Measurements from ENCODE around the gene BTG3.

The BTG3 gene

GRCh38 chr21:17612023-17612564 is 607 bp downstream of the BTG3 start:
- no peak for TF ChIP-seq CTCF (IDR thresholded peaks at IDR 0.05; ENCODE audit: low read depth, low read length)
- peak overlapping the region; percentile 93 for H3K4me3 ChIP-seq (ENCODE audit: low read depth, low read length)

- peak overlapping the region; percentile 93 for H3K4me3 ChIP-seq (ENCODE audit: low read depth, low read length)
- TF ChIP-seq CTCF (IDR thresholded peaks at IDR 0.05; ENCODE audit: low read depth, low read length), result no peak
Measured at GRCh38 chr21:17611414-17612022, 1.2 kb downstream of the BTG3 start.

GRCh38 chr21:17610911-17611310 is 1.8 kb downstream of the BTG3 start:
- peak overlapping the region; percentile 93 for H3K4me3 ChIP-seq (ENCODE audit: low read depth, low read length)
- TF ChIP-seq CTCF (IDR thresholded peaks at IDR 0.05; ENCODE audit: low read depth, low read length), result no peak

- TF ChIP-seq CTCF (IDR thresholded peaks at IDR 0.05; ENCODE audit: low read depth, low read length), result no peak
- no peak overlapping the region for H3K4me3 ChIP-seq (ENCODE audit: low read depth, low read length)
Measured at GRCh38 chr21:17609681-17610080, 3.0 kb downstream of the BTG3 start.

- TF ChIP-seq CTCF (IDR thresholded peaks at IDR 0.05; ENCODE audit: low read depth, low read length), result no peak
- no peak overlapping the region for H3K4me3 ChIP-seq (ENCODE audit: low read depth, low read length)
Measured at GRCh38 chr21:17607684-17608083, 5.0 kb downstream of the BTG3 start.

GRCh38 chr21:17602874-17603273 is 9.8 kb downstream of the BTG3 start:
- H3K4me3 ChIP-seq (ENCODE audit: low read depth, low read length), result no peak overlapping the region
- no peak for TF ChIP-seq CTCF (IDR thresholded peaks at IDR 0.05; ENCODE audit: low read depth, low read length)

GRCh38 chr21:17598437-17598836 is 14.3 kb downstream of the BTG3 start:
- no peak overlapping the region for H3K4me3 ChIP-seq (ENCODE audit: low read depth, low read length)
- TF ChIP-seq CTCF (IDR thresholded peaks at IDR 0.05; ENCODE audit: low read depth, low read length), result no peak

Data from WI38 (cell line).